IPS DF 4.7 (cell line): ENCODE measurements around the gene CLGN.
"Not testable (repeated sequence)": the region's sequence is repeated elsewhere in the genome, so short reads cannot be mapped to it uniquely, and the experiment has no call there.

Experiments
- DNase-seq: peaks from one replicate; pipeline ENCODE4 v3.0.0-alpha.2; 2013; ENCODE audit warnings: low spot score; ENCODE audit errors: extremely low read depth

The CLGN gene, protein sequence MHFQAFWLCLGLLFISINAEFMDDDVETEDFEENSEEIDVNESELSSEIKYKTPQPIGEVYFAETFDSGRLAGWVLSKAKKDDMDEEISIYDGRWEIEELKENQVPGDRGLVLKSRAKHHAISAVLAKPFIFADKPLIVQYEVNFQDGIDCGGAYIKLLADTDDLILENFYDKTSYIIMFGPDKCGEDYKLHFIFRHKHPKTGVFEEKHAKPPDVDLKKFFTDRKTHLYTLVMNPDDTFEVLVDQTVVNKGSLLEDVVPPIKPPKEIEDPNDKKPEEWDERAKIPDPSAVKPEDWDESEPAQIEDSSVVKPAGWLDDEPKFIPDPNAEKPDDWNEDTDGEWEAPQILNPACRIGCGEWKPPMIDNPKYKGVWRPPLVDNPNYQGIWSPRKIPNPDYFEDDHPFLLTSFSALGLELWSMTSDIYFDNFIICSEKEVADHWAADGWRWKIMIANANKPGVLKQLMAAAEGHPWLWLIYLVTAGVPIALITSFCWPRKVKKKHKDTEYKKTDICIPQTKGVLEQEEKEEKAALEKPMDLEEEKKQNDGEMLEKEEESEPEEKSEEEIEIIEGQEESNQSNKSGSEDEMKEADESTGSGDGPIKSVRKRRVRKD

GRCh38 chr4:140427106-140427918 is at the start of gene CLGN:
Gene CLGN (minus strand): TSS chr4:140427648. CDS start chr4:140413078, 14,570 bp downstream.
- DNase-seq, result no peak

DNA sequence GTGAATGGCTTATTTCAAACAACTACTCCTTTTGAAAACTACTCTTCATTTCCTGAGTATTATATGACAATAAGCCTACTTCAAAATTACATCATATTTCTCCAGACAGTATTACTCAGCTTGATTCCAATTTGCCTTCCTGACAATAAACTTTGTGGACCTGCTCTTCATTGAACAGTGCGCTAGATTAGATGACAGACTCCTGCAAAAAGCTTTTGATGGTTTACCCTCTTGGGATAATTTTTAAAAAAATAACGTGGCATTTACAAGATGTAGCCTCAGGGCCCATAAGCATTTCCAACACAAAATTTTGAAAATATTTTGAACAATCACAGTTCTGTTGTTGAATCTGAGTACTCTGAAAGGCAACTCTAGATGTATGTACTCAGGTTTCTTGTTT is 44.7 kb upstream of the CLGN start:
- DNase-seq, result no peak

GRCh38 chr4:140469791-140470733 is 42.6 kb upstream of the CLGN start:
- no peak for DNase-seq

- no peak for DNase-seq
Measured at GRCh38 chr4:140466146-140466545, 38.7 kb upstream of the CLGN start.

GRCh38 chr4:140463614-140464013 is 36.2 kb upstream of the CLGN start:
- DNase-seq, result no peak

- no peak for DNase-seq
Measured at GRCh38 chr4:140463182-140463581, 35.7 kb upstream of the CLGN start.

- DNase-seq, result no peak
Measured at GRCh38 chr4:140450352-140450751, 22.9 kb upstream of the CLGN start.

DNA sequence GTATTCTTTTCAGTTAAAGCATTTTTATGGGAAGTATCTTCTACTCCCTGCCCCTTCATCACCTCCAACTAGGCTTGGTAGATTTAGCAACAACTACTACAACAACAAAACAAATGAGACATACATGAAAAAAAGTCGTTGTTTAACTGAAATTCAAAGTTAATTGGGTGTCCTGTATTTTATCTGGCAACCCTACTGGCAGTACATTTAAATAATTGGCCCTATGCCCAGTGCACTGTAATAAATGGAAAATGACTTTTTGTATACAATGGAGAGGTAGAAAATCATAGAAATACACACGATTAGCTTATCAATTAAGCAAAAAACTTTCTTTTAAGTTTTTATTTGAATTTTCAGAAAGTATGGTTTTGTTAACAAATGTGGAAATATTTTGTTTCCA is 21.4 kb upstream of the CLGN start:
- DNase-seq, result no peak

DNA sequence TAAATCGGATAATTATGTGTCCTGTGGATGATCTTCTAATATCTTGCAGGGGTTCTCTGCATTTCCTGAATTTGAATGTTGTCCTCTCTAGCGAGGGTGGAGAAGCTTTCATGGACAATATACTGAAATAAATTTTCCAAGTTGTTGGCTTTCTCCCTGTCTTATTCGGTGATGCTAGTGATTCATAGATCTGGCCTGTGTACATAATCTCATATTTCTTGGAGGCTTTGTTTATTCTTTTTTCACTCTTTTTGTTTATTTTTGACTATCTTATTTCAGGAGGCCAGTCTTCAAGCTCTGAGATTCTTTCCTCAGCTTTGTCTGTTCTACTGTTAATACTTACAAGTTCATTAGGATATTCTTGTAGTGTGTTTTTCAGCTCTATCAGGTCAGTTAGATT is 20.7 kb upstream of the CLGN start:
- DNase-seq, result no peak

DNA sequence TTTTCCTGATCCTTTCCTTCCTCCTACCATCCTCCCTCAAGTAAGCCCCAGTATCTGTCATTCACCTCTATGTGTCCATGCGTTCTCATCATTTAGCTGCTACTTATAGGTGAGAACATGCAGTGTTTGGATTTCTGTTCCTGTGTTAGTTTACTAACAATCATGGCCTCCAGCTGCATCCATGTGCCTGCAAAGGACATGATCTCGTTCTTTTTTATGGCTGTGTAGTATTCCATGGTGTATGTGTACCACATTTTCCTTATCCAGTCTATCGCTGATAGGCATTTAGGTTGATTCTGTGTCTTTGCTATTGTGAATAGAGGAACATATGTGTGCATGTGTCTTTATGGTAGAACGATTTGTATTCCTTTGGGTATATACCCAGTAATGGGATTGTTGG is 16.9 kb upstream of the CLGN start:
- not testable (repeated sequence) for DNase-seq

DNA sequence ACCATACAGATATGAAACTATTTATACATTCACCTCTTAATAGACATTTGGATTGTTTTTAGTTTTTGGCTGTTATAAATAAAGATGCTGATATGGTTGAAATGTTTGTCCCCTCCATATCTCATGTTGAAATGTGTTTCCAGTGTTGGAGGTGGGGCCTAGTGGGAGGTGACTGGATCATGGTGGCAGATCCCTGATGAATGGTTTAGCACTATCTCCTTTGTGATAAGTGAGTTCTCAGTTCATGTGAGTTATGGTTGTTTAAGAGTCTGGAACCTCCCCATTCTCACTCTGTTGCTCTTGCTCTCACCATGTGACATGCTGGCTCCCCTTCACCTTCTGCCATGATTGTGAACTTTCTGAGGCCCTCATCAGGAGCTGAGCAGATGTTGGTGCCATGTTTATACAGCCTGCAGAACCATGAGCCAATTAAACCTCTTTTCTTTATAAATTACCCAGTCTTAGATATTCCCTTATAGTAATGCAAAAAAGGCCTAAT is 12.2 kb upstream of the CLGN start:
- DNase-seq, result no peak

- no peak for DNase-seq
Measured at GRCh38 chr4:140427919-140428471, 547 bp upstream of the CLGN start.

GRCh38 chr4:140426610-140427105 is 790 bp downstream of the CLGN start:
- DNase-seq, result no peak

GRCh38 chr4:140423106-140423505 is 4.3 kb downstream of the CLGN start:
- DNase-seq, result no peak

DNA sequence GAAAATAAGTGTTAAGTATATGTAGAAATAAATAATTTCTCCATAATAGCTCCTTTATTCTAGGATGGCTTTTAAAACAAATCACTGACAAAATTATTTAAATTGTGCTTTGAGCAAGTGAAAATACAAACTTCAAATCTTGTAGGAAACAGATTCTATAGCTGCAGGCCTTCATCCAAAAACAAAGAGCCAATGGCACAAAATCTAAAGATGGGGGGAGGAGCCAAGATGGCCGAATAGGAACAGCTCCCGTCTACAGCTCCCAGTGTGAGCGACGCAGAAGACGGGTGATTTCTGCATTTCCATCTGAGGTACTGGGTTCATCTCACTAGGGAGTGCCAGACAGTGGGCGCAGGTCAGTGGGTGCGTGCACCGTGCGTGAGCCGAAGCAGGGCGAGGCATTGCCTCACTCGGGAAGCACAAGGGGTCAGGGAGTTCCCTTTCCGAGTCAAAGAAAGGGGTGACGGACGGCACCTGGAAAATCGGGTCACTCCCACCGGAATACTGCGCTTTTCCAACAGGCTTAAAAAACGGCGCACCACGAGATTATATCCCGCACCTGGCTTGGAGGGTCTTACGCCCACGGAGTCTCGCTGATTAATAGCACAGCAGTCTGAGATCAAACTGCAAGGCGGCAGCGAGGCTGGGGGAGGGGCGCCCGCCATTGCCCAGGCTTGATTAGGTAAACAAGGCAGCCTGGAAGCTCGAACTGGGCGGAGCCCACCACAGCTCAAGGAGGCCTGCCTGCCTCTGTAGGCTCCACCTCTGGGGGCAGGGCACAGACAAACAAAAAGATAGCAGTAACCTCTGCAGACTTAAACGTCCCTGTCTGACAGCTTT is 14.1 kb downstream of the CLGN start:
- DNase-seq, result not testable (repeated sequence)

DNA sequence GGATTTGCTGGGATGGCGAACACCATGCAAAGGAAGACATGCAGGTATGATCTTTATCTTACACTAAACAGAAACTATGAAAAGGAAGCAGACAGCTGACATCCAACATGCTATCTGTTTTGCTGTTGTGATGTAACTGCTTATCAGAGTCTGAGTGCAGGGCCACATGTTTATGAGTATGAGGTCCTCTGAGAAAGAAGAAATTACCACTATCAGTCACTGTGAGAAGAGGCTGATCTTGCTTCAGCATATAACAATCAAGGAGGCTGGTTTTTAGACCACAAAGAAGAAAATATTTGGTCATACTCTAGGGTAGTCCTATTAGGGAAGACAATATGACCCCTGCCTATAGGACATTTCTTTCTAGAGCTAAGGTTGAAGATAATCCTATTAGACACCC is 18.5 kb downstream of the CLGN start:
- DNase-seq, result no peak

GRCh38 chr4:140406292-140406691 is 21.2 kb downstream of the CLGN start:
- DNase-seq, result no peak

DNA sequence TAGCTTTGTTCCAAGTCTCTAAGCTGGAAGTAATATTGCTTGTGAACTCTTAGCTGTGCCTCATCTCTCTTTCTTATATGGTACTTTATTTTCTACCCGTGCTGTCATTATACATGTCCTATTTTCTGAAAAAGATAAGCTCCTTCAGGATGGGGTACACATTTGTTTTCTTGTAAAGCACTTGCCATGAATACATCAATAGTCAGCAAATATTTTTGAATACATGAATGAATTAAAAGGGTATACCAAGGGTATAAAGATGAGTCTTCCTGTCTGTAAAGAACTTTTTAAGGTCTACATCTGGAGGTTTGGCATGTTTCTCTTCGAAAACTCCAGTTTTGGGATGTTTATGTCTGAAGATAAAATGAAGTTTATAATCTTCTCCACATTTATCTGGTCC is 27.3 kb downstream of the CLGN start:
- DNase-seq, result no peak

- DNase-seq, result no peak
Measured at GRCh38 chr4:140395668-140396067, 31.8 kb downstream of the CLGN start.
